CD4-positive, alpha-beta T cell treated with Interleukin-6 for 4 hours (primary cell): Measurements from ENCODE around the gene KCNJ1.

Source experiments
- DNase-seq: peaks from one replicate; pipeline ENCODE4 v3.0.0-alpha.2; 2020; ENCODE audit warnings: mixed read lengths

Gene KCNJ1

GRCh38 chr11:128819198-128819597, 47.9 kb downstream of the KCNJ1 start:
- DNase-seq = no peak

- no peak for DNase-seq
Observed at GRCh38 chr11:128814856-128815705, 52.0 kb downstream of the KCNJ1 start.

- no peak for DNase-seq
Observed at GRCh38 chr11:128813729-128814128, 53.4 kb downstream of the KCNJ1 start.

- DNase-seq = no peak
Observed at GRCh38 chr11:128810784-128811514, 56.1 kb downstream of the KCNJ1 start.

GRCh38 chr11:128809128-128809527, 58.0 kb downstream of the KCNJ1 start:
- no peak for DNase-seq

GRCh38 chr11:128807909-128808308, 59.2 kb downstream of the KCNJ1 start:
- DNase-seq = no peak

- no peak for DNase-seq
Observed at GRCh38 chr11:128806506-128807261, 60.4 kb downstream of the KCNJ1 start.

GRCh38 chr11:128804481-128804880, 62.6 kb downstream of the KCNJ1 start:
- no peak for DNase-seq

- no peak for DNase-seq
Observed at GRCh38 chr11:128803449-128804245, 63.4 kb downstream of the KCNJ1 start.

GRCh38 chr11:128803011-128803410, 64.1 kb downstream of the KCNJ1 start:
- DNase-seq = no peak

GRCh38 chr11:128802358-128802981, 64.6 kb downstream of the KCNJ1 start:
- no peak for DNase-seq

- no peak for DNase-seq
Observed at GRCh38 chr11:128800871-128801417, 66.2 kb downstream of the KCNJ1 start.

- DNase-seq = no peak
Observed at GRCh38 chr11:128796270-128796669, 70.8 kb downstream of the KCNJ1 start.

GRCh38 chr11:128790196-128790595, 76.9 kb downstream of the KCNJ1 start:
- DNase-seq = no peak

GRCh38 chr11:128789497-128790150, 77.5 kb downstream of the KCNJ1 start:
- DNase-seq = no peak
